ENCODE measurements around the gene ZNF202. TPM values are rescaled to one million over a fixed set of nuclear protein-coding genes. Genes with fewer than 3 reads are reported as not detected.
"Not testable (repeated sequence)": the region's sequence is repeated elsewhere in the genome, so short reads cannot be mapped to it uniquely, and the experiment has no call there.

Gene ZNF202
- 6.1 and 10.2 TPM in 2 replicates for total RNA-seq

DNA sequence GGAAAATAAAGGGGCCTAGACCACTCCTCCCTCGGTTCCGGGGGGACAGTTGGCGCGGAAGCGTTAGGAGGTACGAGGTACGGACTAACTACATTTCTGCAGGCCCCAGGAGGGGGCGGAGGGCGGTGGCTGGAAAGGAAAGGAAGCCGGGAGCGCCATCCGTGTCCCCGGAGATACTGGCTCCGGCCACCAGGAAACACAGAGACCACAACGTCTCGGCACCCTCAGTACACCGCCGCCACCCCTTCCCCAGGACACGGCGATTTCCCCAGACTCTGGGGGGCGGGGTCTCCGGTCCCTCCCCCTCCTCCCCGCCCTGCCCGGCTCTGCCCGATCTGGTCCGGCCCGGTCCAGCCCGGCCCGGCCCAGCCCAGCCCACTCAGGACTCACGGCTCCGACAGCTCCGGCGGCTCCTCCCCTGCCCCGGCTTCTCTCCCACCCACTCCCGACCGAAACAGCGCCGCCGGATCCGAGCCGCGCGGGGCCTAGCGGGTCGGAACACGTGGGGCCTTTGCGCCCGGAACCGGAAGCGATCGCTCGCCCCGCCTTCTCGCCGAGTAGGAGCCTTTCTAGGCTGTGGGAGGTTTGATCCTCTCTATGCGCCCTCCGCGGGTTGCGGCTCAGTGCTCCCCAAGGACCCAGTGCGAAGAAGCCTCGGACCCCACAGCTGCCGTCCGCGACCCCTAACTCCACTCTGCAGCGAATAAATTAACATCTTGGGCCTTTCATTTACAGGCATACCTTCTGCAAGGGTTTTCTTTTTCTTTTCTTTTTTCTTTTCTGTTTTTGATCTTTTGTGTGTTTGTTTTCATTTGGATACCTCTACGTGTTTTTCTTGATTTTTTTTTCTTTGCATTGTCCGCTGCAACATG is at the start of gene ZNF202:
TSS of gene ZNF202 (minus strand) at position 502 of the 872 bp plus-strand sequence. CDS start 10,772 bp downstream, outside the sequence.
- peak; percentile 94 for DNase-seq

DNA sequence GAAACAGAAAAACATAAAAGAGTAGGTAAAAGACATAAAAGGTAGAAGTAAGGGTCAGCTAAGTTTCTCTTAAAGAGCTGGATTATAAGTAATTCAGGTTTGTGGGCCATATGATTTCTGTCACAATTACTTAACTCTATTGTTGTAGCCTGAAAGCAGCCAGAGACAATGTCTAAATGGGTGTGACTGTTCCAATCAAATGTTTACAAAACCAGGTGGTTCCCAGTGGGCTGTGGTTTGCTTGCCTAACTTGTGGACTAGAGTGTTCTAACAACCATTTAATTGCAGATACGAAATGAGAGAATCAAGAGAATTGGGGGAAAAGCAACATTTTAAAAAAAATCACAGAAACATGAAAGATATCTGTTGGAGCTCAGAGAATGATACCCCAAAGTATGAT is 42.1 kb upstream of the ZNF202 start:
- DNase-seq, result no peak

DNA sequence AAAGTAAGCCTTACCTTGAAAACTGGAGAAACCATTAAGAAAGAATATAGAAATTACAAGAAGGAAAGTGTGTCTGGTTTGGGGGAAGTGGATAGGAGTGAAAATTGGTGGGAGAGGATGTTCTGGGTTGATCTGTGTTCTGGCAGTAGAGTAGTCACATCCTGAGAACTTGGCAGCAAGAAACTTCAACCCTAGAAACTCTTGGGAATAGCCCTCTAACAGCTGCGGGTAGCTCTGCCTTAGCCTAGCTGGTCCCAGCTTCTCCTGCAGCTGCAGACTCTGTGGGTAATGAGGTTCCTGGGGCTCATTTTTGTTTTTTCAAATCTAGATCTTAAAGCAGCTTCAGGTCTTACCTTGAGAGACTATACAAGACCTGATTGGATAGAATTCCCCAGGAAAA is 37.1 kb upstream of the ZNF202 start:
- DNase-seq, result no peak

DNA sequence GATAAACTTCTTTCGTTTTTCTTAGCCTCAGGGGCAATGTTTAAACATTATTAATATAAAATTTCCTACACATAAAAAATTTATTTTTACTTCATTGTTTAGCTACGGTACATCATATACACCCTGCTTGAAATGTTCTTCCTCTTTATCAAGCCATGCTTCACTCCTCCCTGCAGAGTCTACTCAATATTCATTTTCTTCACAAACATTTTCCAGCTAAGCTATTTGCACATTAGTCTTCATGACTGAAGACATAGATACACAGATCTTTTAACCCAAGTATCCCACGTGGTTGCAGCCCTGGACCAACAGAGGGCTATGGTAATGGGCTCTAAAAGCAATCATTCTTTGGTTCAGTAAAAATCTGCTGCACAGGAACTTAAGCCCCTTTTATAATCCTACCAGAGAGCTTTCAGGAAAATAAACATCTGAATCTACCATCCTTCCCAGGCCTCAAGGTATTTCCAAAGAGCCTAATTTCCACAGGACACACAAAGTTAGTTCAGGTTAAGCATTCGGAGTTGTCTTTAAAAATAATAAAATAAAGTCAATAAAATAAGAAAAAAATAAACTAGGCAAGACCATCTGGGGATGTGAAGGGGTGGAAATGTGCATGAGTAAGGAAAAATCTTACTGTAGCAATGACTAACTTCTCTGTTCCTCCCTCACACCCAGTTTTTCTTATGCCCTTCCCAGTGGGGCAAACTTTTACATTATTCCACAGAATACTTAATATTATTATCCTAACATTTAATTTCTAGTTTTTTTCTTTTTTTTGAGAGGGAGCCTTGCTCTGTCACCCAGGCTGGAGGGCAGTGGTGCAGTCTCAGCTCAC is 34.5 kb upstream of the ZNF202 start:
- no peak for DNase-seq

DNA sequence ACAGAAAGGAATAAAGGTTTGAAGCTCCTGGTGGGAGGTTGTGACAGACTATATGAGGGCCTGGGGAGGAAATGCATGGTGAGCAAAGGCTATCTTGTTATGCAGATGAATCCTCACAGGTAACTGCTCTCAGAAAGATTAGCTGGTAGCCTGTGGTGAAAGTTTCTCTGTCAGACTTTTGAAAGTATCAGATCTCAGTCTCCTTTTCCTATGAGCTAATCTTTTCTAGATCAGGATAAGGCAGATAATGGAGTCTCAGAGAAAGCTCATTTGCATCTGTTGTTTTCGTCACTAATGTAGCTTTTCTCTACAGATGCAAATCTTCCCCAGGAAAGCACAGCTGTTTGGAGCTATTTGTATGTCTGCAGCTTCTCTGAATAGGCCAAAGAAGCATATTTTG is 33.8 kb upstream of the ZNF202 start:
- DNase-seq, result no peak

DNA sequence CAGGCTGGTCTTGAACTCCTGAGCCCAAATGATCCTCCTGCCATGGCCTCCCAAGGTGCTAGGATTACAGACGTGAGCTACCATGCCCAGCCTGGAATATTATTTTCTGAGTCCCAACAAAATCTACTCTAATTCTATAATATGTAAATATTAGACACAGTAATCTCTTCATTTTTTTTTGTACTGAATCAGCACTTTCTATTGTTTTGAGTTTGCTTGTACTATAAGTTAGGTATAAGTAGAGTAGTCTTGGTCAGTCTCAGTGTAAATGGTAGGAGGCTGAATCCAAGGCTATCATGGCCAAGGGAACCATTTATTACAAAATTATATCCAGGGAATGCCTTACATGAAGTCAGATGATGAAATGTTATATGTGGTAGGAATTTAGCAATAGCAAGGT is 32.5 kb upstream of the ZNF202 start:
- DNase-seq, result no peak

DNA sequence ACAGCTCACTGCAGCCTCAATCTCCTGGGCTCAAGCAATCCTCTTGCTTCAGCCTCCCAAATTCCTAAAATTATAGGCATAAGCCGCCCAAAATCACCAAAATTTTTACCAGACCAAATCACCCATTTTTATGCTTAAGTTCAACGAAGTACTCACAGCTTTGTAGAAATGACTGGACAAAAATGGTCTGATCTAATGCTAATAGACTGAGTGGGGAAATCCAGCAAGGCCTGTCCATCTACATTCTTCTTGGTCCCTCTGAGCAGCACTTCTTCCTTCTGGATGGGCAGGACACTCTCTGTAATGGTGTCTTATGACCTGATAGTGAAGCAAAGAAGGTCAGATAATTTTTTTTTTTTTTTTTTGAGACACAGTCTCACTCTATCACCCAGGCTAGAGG is 31.6 kb upstream of the ZNF202 start:
- DNase-seq, result no peak

DNA sequence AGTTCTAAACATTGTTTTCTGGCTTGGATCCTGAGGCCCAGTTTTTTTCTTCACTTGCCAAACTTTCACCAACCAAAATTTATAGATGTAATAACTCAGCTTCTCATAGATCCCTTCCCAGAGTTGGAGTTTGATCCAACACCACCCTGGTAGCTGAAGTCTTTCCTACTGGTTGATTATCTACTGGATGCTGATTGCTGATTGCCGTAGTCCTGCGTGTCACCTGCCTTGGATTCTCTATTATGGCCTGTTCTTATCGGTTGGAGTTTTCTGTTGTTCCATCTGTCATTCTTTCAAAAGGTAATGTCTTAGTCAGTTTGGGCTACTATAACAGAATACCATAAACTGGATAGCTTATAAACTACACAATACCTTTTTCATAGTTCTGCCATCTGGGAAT is 30.2 kb upstream of the ZNF202 start:
- DNase-seq, result no peak

DNA sequence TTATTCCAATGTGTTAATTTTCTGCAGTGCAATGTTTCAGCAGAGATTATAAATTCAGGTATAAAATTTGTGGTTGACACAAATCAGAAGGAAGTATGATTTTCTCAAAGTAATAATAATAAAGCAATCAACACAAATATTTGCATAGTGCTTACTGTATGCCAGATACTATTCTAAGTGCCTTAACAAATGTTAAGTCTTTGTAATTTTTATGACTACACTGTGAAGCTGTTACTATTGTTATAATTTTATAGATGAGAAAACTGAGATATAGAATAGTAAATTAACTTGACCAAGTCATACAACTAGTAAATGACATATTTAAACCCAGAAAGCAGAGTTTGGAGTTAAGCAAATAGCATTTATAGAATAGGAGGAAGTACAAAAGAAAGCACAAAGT is 29.3 kb upstream of the ZNF202 start:
- DNase-seq, result no peak

DNA sequence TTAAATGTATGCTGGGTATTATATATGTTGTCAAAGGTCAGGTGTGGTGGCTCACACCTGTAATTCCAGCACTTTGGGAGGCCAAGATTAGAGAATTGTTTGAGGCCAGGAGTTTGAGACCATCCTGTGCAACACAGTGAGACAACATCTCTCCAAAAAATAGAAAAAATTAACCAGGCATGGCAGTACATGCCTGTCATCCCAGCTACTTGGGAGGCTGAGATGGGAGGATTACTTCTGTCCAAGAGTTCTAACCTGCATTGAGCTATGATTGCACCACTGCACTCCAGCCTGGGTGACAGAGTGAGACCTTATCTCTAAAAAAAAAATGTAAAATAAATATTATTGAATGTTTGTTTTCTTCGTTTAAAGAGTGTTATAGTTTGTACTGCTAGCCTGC is 24.1 kb upstream of the ZNF202 start:
- DNase-seq, result no peak

DNA sequence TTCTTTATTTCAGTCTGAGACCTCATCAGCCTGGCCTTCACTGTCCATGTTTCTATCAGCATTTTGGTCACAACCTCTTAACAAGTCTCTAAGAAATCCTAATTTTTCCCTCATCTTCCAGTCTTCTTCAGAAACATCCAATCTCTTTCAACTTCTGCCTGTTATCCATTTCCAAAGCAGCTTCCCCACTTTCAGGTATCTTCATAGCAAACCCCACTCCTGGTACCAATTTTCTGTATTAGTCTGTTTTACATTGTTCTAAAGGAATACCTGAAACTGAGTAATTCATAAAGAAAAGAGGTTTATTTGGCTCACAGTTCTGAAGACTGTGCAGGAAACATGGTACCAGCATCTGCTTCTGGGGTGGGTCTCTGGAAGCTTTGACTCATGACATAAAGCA is 21.0 kb upstream of the ZNF202 start:
- DNase-seq, result no peak

DNA sequence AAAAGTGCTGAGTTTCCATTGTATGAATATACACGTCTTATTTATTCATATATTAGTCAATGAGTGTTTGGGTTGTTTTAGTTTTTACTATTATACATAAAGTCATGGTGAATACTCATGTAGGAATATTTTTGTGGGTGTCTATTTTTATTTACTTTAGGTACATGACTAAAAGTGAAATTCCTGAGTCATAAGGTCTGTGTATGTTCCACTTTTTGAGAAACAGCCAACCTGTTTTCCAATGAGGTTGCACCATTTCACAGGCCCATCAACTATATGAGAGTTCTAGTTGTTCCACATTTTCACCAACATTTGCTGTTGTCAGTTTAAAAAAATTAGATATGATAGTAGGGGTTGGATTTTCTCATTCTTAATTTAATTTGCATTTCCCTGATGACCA is 19.4 kb upstream of the ZNF202 start:
- no peak for DNase-seq

DNA sequence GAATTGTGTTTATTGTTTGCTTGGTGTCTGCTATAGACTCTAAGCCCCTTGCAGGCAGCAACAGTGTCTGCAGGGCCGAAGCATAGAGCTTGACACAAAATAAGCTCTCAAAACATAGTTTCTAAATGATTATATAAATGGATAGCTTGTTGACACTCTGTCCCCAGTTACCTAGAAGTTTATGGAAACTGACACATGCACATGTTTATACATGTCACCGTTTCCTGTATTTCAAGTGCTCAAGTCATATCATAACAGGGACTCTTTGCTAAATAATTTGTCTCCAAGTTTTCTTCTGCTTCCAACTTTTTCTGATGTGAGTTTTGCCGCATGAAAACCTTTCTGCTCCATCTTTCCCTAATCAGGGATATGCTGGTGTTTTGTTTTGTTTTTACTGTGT is 16.5 kb upstream of the ZNF202 start:
- no peak for DNase-seq

DNA sequence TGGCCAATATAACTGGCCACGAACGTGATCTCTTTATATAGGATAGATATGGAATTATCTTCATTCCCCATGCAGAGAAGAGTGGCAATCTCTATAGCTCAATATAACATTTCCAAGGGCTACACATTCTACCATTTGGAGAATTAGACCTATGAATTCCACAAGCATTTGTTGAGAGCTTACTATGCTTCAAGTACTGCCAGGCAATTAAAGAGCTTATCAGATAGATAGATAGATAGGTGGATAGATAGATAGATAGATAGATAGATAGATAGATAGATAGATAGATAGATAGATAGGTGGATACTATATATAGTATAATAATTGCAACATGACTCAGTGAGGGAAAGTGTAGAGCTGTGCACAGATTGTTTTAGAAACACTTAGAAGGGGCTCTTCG is 14.4 kb upstream of the ZNF202 start:
- no peak for DNase-seq

DNA sequence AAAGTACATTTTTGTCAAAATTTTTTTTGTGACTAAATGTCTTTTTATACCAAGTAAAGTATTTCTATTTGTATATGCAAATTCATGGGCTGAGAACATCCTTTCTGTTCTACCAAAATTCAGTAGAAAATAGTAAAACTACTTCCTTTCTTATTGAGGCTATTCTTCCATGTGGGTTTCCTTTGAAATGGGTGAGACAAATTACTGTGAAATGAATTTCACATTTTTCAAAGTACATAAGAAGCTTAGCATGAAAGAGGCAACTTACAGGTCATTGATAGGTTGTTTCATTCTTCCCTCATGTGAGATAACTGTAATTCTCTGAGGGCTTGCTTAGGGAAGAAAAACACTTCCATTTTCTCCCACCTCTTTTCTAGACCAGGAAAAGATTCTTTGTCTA is 13.9 kb upstream of the ZNF202 start:
- no peak for DNase-seq

DNA sequence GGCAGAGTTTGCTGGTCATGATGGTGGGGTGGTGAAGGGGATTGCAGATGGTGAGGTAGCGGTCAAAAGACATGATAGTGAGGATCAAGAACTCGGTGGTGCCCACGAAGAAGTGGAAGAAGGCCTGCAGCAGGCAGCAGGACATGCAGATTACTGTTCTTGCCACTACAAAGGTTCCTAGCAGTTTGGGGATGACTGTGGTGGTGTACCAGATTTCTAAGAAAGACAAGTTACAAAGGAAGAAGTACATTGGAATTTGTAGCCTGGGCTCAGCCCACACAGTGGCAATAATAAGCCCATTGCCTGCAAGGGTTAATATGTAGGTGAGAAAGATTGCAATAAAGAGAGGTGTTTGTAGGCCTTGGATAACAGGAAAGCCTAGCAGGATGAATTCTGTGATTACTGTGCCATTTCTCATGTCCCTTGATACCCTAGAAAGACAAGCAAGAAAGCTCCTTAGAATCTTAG is 12.7 kb upstream of the ZNF202 start, which contains the start of gene OR6X1:
TSS of gene OR6X1 (minus strand) at position 418 of the 468 bp plus-strand sequence. CDS start at position 418, 0 bp downstream.
- DNase-seq, result no peak

DNA sequence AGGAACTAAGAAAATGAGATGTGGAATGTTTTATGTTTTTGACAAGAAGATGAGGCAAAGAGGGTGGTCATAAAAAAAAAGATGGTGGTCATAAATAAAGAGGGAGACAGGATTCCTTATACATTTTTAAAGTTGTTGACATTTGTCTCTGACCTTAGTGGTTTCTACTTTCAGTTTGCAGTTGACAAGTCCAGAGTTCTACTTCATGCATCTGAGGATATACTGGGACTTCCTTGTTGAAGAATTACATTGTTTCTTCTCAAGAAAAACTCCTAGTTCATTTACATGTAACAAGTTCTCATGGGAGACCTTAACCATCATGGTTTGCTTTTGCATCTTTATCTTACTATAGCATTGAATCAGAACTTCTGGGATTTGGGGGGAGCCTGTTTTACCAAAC is 11.7 kb upstream of the ZNF202 start:
- no peak for DNase-seq

DNA sequence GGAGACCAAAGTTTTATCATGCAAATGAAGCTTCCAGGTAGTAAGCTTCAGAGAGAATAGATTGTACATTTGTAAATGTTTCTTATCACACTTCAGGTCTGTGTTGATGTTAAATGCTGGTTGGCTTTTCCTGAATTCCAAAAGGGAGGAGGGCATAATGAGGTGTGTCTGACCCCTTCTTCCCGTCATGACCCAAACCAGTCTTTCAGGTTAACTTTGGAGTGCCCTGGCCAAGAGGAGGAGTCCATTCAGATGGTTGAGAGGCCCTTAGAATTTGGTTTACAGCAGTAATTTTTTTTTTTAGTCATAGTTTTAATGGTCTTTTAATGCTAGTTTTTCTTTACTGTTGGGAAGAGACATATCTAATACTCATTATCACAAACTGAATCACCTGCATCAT is 10.3 kb upstream of the ZNF202 start:
- no peak for DNase-seq

DNA sequence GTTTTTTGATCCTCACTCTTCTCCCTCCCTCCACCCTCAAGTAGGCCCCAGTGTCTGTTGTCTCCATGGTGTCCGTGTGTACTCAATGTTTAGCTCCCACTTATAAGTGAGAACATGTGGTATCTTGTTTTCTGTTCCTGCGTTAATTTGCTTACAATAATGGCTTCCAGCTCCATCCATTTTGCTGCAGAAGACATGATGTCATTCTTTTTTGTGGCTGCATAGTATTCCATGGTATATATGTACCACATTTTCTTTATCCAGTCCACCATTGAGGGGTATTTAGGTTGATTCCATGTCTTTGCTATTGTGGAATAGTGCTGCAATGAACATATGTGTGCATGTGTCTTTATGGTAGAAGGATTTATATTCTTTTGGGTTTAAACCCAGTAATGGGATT is 6.9 kb upstream of the ZNF202 start:
- DNase-seq, result not testable (repeated sequence)

DNA sequence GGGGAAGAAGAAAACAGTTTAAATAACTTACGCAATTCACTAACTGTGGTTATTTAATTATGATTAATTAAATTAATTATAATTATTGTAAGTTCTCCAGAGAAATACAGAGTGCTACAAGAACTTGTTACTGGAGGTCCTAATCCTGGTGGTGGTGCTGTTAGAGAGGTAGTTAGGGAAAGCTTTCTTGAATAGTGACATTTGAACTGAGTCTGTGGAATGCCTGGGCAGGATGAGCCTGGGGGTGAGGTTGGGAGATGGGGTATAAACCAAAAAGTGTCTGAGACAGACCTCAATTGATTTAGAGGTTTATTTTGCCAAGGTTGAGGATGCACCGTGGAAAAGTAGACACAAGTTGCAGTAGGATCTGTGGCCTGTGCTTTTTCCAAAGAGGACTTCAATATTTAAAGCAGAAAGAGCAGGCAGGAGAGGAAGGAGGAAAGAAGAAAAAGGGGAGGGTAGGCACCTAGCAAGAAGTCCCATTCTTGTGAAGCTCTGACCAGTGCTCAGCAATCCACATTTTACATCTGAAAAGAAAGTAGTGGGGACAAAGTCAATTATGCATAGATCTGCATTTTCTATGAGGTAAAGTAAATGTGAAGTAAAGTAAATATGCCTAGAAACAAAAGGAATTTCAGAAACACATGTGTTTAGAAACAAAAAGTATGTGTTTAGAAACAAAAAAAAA is 4.4 kb upstream of the ZNF202 start:
- no peak for DNase-seq

DNA sequence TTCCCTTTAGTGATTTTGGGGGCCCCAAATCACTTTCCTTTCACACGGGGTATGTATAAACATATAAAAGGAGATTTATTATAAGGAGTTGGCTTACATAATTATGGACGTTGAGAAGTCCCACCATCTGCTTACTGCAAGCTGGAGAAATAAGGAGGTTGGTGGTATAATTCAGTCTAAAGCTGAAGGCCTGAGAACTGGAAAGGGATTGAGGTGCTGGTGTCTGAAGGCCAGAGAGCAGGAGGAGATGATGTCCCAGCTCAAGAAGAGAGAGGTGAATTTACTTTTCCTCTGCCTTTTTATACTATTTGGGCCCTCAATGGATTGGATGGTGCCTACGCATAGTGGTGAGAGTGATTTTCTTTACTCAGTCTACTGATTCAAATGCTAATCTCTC is 1.3 kb upstream of the ZNF202 start:
- DNase-seq, result no peak

DNA sequence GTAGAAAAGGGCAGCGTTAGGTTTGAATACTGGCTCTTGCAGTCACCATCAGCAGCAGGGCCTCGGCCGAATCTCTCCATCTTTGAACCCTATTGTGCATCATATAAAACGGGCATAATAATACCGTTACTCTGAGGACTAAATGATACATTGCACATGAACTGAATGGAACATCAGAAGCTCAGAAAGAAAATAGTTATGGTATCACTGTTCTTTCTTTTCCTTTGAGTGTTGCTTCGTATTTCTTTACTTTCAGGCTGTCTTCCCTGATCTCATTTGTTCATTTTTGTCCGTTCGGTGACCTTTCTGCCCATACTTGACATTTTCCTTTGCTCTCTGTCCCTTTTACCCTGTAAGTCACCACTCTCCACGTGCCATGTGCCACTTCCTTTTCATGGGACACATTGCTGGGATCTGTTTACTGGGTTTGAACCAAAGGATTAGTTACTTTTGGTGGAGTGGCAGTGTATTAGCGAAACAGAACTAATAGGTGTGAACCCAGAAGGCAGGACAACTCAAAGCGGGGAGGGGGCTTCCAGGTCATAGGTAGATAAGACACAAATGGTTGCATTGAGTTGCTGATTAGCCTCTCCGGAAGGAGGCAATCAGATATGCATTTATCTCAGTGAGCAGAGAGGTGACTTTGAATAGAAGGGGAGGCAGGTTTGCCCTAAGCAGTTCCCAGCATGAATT is 717 bp upstream of the ZNF202 start:
- peak; percentile 22 for DNase-seq

Measured in dermis blood vessel endothelial cell (primary cell).